ENCODE measurements around the gene RAX2. TPM values are rescaled to one million over a fixed set of nuclear protein-coding genes. Genes with fewer than 3 reads are reported as not detected.
"Not testable (repeated sequence)": the region's sequence is repeated elsewhere in the genome, so short reads cannot be mapped to it uniquely, and the experiment has no call there.

Gene RAX2
- polyA plus RNA-seq, 4 donors: 0.03 TPM; not detected in 3

GRCh38 chr19:3762130-3762473, 9.9 kb downstream of the RAX2 start:
- no peak for DNase-seq (ENCODE audit: low read depth in 4 of 4, low spot score in 3 of 4)

- DNase-seq (ENCODE audit: low read depth in 4 of 4, low spot score in 3 of 4): peak; percentile 73 to 86 (median 78)
Observed at GRCh38 chr19:3761382-3762129, 10.5 kb downstream of the RAX2 start, which contains the start of gene APBA3. TSS of gene APBA3 (minus strand) at chr19:3761692. CDS start at chr19:3760264, 1,428 bp downstream.

GRCh38 chr19:3760871-3761361, 11.1 kb downstream of the RAX2 start:
- DNase-seq (ENCODE audit: low read depth in 4 of 4, low spot score in 3 of 4): no peak

- no peak for DNase-seq (ENCODE audit: low read depth in 4 of 4, low spot score in 3 of 4)
Observed at GRCh38 chr19:3759482-3760254, 12.4 kb downstream of the RAX2 start.

- not testable (repeated sequence) for DNase-seq (ENCODE audit: low read depth in 4 of 4, low spot score in 3 of 4)
Observed at GRCh38 chr19:3758297-3758696, 13.7 kb downstream of the RAX2 start.

- not testable (repeated sequence) for DNase-seq (ENCODE audit: low read depth in 4 of 4, low spot score in 3 of 4)
Observed at GRCh38 chr19:3757705-3758104, 14.3 kb downstream of the RAX2 start.

GRCh38 chr19:3753631-3754410, 18.2 kb downstream of the RAX2 start:
- no peak for DNase-seq (ENCODE audit: low read depth in 4 of 4, low spot score in 3 of 4)

GRCh38 chr19:3752492-3752891, 19.5 kb downstream of the RAX2 start:
- DNase-seq (ENCODE audit: low read depth in 4 of 4, low spot score in 3 of 4): no peak

GRCh38 chr19:3751236-3751635, 20.8 kb downstream of the RAX2 start:
- DNase-seq (ENCODE audit: low read depth in 4 of 4, low spot score in 3 of 4): no peak

GRCh38 chr19:3750211-3750610, 21.8 kb downstream of the RAX2 start:
- DNase-seq (ENCODE audit: low read depth in 4 of 4, low spot score in 3 of 4): no peak

GRCh38 chr19:3748965-3749364, 23.1 kb downstream of the RAX2 start:
- DNase-seq (ENCODE audit: low read depth in 4 of 4, low spot score in 3 of 4): no peak

- no peak for DNase-seq (ENCODE audit: low read depth in 4 of 4, low spot score in 3 of 4)
Observed at GRCh38 chr19:3746371-3747056, 25.5 kb downstream of the RAX2 start.

- DNase-seq (ENCODE audit: low read depth in 4 of 4, low spot score in 3 of 4): no peak
Observed at GRCh38 chr19:3745363-3746045, 26.5 kb downstream of the RAX2 start.

- DNase-seq (ENCODE audit: low read depth in 4 of 4, low spot score in 3 of 4): no peak
Observed at GRCh38 chr19:3743486-3743885, 28.5 kb downstream of the RAX2 start.

GRCh38 chr19:3740431-3740830, 31.6 kb downstream of the RAX2 start:
- DNase-seq (ENCODE audit: low read depth in 4 of 4, low spot score in 3 of 4): no peak

GRCh38 chr19:3738477-3739220, 33.4 kb downstream of the RAX2 start:
- DNase-seq (ENCODE audit: low read depth in 4 of 4, low spot score in 3 of 4): no peak

GRCh38 chr19:3737487-3738205, 34.4 kb downstream of the RAX2 start:
- no peak for DNase-seq (ENCODE audit: low read depth in 4 of 4, low spot score in 3 of 4)

GRCh38 chr19:3736106-3736724, 35.8 kb downstream of the RAX2 start:
- no peak for DNase-seq (ENCODE audit: low read depth in 4 of 4, low spot score in 3 of 4)
